ENCODE data around the gene NR1H4. TPM values are rescaled to one million over a fixed set of nuclear protein-coding genes. Genes with fewer than 3 reads are reported as not detected.
"Not testable (repeated sequence)": the region's sequence is repeated elsewhere in the genome, so short reads cannot be mapped to it uniquely, and the experiment has no call there.

Gene NR1H4
- 1 to 10 TPM in 1 of 2 donors, not detected in 1; 1.3 TPM for total RNA-seq
- under 1 TPM in 1 of 2 donors, not detected in 1; 0.06 TPM for polyA plus RNA-seq
- long read RNA-seq, donor 1 = 0 reads
- long read RNA-seq, donor 2 = 0 reads
- long read RNA-seq, donor 3 = 0 reads
- long read RNA-seq, donor 4 = 0 reads
- long read RNA-seq, donor 5 = 0 reads

GRCh38 chr12:100473716-100474150 is at the start of gene NR1H4:
Gene NR1H4 (plus strand): TSS chr12:100473866. CDS start chr12:100493324, 19,458 bp downstream.
- peaks cover 0 to 5% (median 0%) of the 10 kb centered on the region in 5 donors for H3K4me1 ChIP-seq (ENCODE audit: control insufficient read depth in 5 of 5, insufficient read depth in 5 of 5, low read length in 5 of 5)
- H3K27me3 ChIP-seq (ENCODE audit: control insufficient read depth in 3 of 3, insufficient read depth in 3 of 3, low read length in 2 of 3) = no peaks in the 10 kb centered on the region
- TF ChIP-seq CTCF (IDR thresholded peaks at IDR 0.05; ENCODE audit: control extremely low read depth, extremely low read depth) = no peak
- H3K9me3 ChIP-seq (ENCODE audit: control insufficient read depth in 4 of 4, insufficient read depth in 3 of 4, low read length in 3 of 4) = no peaks in the 10 kb centered on the region
- no peak within 1 kb of the TSS for H3K27ac ChIP-seq (ENCODE audit: low read depth in 1 of 2, low read length in 1 of 2)
- ATAC-seq (ENCODE audit: insufficient read depth, low FRiP score) (no peak), DNase-seq (peak; percentile 32 to 62 (median 37))
- H3K36me3 ChIP-seq (ENCODE audit: control insufficient read depth in 4 of 4, insufficient read depth in 4 of 4, low read length in 4 of 4) = no peaks in the 10 kb centered on the region
- no peak within 1 kb of the TSS for H3K4me3 ChIP-seq
- no peak within 1 kb of the TSS for H3K9ac ChIP-seq (ENCODE audit: insufficient read depth in 1 of 2, low read length in 2 of 2)
- WGBS, 2 donors = 65 to 73% methylated on average over 6 of the region's 6 CpGs

GRCh38 chr12:100426145-100426544 is 47.5 kb upstream of the NR1H4 start:
- no peak for TF ChIP-seq CTCF (IDR thresholded peaks at IDR 0.05; ENCODE audit: control extremely low read depth, extremely low read depth)
- H3K4me1 ChIP-seq (ENCODE audit: control insufficient read depth in 5 of 5, insufficient read depth in 5 of 5, low read length in 5 of 5) = no peaks in the 10 kb centered on the region
- H3K9me3 ChIP-seq (ENCODE audit: control insufficient read depth in 4 of 4, insufficient read depth in 3 of 4, low read length in 3 of 4) = no peaks in the 10 kb centered on the region
- H3K36me3 ChIP-seq (ENCODE audit: control insufficient read depth in 4 of 4, insufficient read depth in 4 of 4, low read length in 4 of 4) = no peaks in the 10 kb centered on the region
- no peaks in the 10 kb centered on the region for H3K27me3 ChIP-seq (ENCODE audit: control insufficient read depth in 3 of 3, insufficient read depth in 3 of 3, low read length in 2 of 3)
- DNase-seq = no peak
- no peak overlapping the region for H3K4me3 ChIP-seq
- H3K27ac ChIP-seq (ENCODE audit: low read depth in 1 of 2, low read length in 1 of 2) = no peak overlapping the region
- no peak overlapping the region for H3K9ac ChIP-seq (ENCODE audit: insufficient read depth in 1 of 2, low read length in 2 of 2)
- 25 to 32% methylated on average over 1 of the region's 1 CpG for WGBS, 2 donors
- ATAC-seq (ENCODE audit: insufficient read depth, low FRiP score) = no peak

GRCh38 chr12:100427078-100427477 is 46.6 kb upstream of the NR1H4 start:
- Histone ChIP-seq H3K9me3 (ENCODE audit: control insufficient read depth in 4 of 4, insufficient read depth in 3 of 4, low read length in 3 of 4) (no peaks in the 10 kb centered on the region), H3K4me1 (ENCODE audit: control insufficient read depth in 5 of 5, insufficient read depth in 5 of 5, low read length in 5 of 5) (no peaks in the 10 kb centered on the region), H3K4me3 (no peak overlapping the region), H3K27ac (ENCODE audit: low read depth in 1 of 2, low read length in 1 of 2) (no peak overlapping the region), H3K36me3 (ENCODE audit: control insufficient read depth in 4 of 4, insufficient read depth in 4 of 4, low read length in 4 of 4) (no peaks in the 10 kb centered on the region), H3K27me3 (ENCODE audit: control insufficient read depth in 3 of 3, insufficient read depth in 3 of 3, low read length in 2 of 3) (no peaks in the 10 kb centered on the region), H3K9ac (ENCODE audit: insufficient read depth in 1 of 2, low read length in 2 of 2) (no peak overlapping the region)
- TF ChIP-seq CTCF (IDR thresholded peaks at IDR 0.05; ENCODE audit: control extremely low read depth, extremely low read depth) = no peak
- ATAC-seq (ENCODE audit: insufficient read depth, low FRiP score) (no peak), DNase-seq (no peak)
- 79 to 82% methylated on average over 3 of the region's 3 CpGs for WGBS, 2 donors

- WGBS, 2 donors = 97 to 99% methylated on average over 10 to 32 of the region's 32 CpGs
- H3K36me3 ChIP-seq (ENCODE audit: control insufficient read depth in 4 of 4, insufficient read depth in 4 of 4, low read length in 4 of 4); H3K9ac ChIP-seq (ENCODE audit: insufficient read depth in 1 of 2, low read length in 2 of 2); H3K4me3 ChIP-seq; H3K4me1 ChIP-seq (ENCODE audit: control insufficient read depth in 5 of 5, insufficient read depth in 5 of 5, low read length in 5 of 5); H3K9me3 ChIP-seq (ENCODE audit: control insufficient read depth in 4 of 4, insufficient read depth in 3 of 4, low read length in 3 of 4); ATAC-seq (ENCODE audit: insufficient read depth, low FRiP score); H3K27me3 ChIP-seq (ENCODE audit: control insufficient read depth in 3 of 3, insufficient read depth in 3 of 3, low read length in 2 of 3); H3K27ac ChIP-seq (ENCODE audit: low read depth in 1 of 2, low read length in 1 of 2); DNase-seq: not testable (repeated sequence)
Measured at GRCh38 chr12:100430251-100430650, 43.4 kb upstream of the NR1H4 start.

All from lung (tissue), 16 donors.